LNCaP clone FGC (cell line): ENCODE data around the gene SUGP2.

ENCODE experiments used
- DNase-seq: peaks from one replicate; pipeline ENCODE4 v3.0.0-alpha.2; 2011; ENCODE audit warnings: low read depth
- H3K4me3 ChIP-seq: 2 replicates; pipeline ENCODE4 v1.5.1; 2011; ENCODE audit warnings: mild to moderate bottlenecking, low read depth, low read length, control low read depth
- CTCF ChIP-seq: IDR thresholded peaks from 2 replicates; pipeline ENCODE4 v1.5.1; 2012; ENCODE audit warnings: mild to moderate bottlenecking; ENCODE audit not compliant: control insufficient read depth, insufficient read depth; ENCODE audit errors: extremely low read depth

SUGP2 gene

DNA sequence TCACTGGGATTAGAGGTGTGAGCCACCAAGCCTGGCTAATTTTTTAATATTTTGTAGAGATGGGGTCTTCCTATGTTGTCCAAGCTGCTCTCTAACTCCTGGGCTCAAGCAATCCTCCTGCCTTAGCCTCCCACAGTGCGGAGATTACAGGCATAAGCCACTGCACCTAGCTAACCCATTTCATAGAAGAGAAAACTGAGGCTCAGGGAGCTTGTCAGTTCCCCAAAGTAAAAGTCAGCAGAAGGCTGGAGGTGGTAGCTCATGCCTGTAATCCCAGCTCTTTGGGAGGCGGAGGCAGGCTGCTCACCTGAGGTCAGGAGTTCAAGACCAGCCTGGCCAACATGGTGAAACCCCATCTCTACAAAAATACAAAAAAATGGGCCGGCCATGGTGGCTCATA is 83.5 kb downstream of the SUGP2 start:
- H3K4me3 ChIP-seq, result no peak overlapping the region
- TF ChIP-seq CTCF, result no peak
- DNase-seq, result no peak

- no peak overlapping the region for H3K4me3 ChIP-seq
- TF ChIP-seq CTCF, result no peak
These were observed 84.4 kb downstream of the SUGP2 start for GRCh38 chr19:18948976-18949356.

GRCh38 chr19:18948075-18948975 is 85.0 kb downstream of the SUGP2 start:
- no peak for DNase-seq
- no peak for TF ChIP-seq CTCF

More at GRCh38 chr19:18948976-18949356, 84.4 kb downstream of the SUGP2 start:
- no peak for DNase-seq

DNA sequence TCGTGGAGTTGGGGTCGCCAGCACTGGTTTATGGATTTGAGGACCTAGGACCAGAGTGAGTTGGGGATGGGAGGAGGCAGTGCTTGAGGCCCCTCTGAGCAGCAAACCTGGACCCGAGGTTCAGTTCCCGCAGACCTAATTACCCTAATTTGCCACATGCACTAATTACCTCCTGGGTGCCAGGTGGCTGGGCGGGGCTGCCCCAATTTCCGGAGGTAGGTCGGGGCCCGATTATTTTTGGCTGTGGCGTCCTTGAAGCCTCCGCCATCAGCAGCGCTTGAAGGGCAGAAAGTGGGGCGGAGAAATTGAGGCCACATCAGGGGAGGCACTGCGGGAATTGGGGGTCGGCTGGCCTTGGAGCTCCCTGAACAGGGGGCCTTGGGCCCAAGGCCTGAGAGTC is 86.4 kb downstream of the SUGP2 start:
- no peak overlapping the region for H3K4me3 ChIP-seq
- no peak for TF ChIP-seq CTCF
- DNase-seq, result no peak

More at GRCh38 chr19:18948075-18948975, 85.0 kb downstream of the SUGP2 start:
- H3K4me3 ChIP-seq, result no peak overlapping the region

DNA sequence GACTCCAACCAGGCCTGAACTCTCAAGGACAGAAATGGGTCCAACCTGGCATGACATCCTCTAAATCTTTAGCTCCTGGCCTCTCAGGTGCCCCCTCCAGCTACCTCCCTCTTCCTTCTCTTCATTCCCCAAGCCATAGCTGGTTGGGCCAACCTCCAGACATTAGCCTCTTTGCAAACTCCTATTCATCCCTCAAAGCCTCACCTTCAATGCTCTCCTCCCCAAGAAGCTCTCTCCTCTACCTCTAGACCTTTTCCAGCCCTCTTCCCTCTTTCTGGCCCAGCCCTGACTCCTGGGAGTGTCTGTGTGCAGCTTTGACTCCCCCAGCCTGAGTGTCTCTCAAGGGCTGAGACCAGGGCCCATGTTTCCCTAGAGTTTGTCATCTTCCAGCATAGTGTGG is 87.0 kb downstream of the SUGP2 start:
- no peak for DNase-seq
- TF ChIP-seq CTCF, result no peak

DNA sequence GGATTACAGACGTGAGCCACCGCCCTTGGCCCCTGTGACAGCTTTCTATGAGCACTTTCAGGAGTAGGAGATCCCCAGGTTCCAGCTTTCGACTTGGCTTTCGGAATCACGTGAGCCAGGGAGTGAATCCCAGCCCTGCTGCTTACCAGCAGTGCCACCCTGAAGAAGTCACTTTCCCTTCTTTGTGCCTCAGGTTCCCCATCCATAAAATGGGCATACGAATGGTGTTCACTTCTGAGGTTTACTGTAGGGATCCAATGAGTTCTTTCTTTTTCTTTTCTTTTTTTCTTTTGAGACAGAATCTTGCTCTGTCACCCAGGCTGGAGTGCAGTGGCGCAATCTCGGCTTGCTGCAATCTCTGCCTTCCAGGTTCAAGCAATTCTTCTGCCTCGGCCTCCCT is 88.0 kb downstream of the SUGP2 start:
- no peak overlapping the region for H3K4me3 ChIP-seq
- TF ChIP-seq CTCF, result no peak
- no peak for DNase-seq

More for the DNA sequence above, 87.0 kb downstream of the SUGP2 start:
- no peak overlapping the region for H3K4me3 ChIP-seq
